PFSK-1 (cell line): ENCODE measurements around the gene ST3GAL2.

Experiments used
- FOXP2 ChIP-seq: optimal IDR thresholded peaks from 2 replicates; pipeline ENCODE3; 2011; ENCODE audit warnings: borderline replicate concordance, control low read depth, inconsistent platforms; ENCODE audit not compliant: insufficient read depth; ENCODE audit errors: extremely low read length, extremely low read depth
- POLR2AphosphoS5 ChIP-seq: IDR thresholded peaks from 2 replicates; pipeline ENCODE4 v1.6.1; 2012; ENCODE audit warnings: low read depth, mild to moderate bottlenecking, control low read depth, low read length, moderate library complexity
- REST ChIP-seq, 2 experiments: IDR thresholded peaks; 2 replicates each; pipeline versions ENCODE4 v1.6.1 to v1.8.0; 2011 to 2012; ENCODE audit warnings: low read depth in 2 of 2, low read length in 2 of 2, control low read depth in 1 of 2, inconsistent platforms in 1 of 2, mild to moderate bottlenecking in 1 of 2, moderate library complexity in 1 of 2; ENCODE audit not compliant: insufficient read depth in 1 of 2
- SIN3A ChIP-seq: IDR thresholded peaks from 2 replicates; pipeline ENCODE4 v1.6.1; 2012; ENCODE audit warnings: mild to moderate bottlenecking, low read length, moderate library complexity, borderline replicate concordance; ENCODE audit not compliant: insufficient read depth
- TAF1 ChIP-seq: IDR thresholded peaks from 2 replicates; pipeline ENCODE4 v1.6.1; 2012; ENCODE audit warnings: low read length, control low read depth, borderline replicate concordance; ENCODE audit not compliant: insufficient read depth

ST3GAL2 gene

DNA sequence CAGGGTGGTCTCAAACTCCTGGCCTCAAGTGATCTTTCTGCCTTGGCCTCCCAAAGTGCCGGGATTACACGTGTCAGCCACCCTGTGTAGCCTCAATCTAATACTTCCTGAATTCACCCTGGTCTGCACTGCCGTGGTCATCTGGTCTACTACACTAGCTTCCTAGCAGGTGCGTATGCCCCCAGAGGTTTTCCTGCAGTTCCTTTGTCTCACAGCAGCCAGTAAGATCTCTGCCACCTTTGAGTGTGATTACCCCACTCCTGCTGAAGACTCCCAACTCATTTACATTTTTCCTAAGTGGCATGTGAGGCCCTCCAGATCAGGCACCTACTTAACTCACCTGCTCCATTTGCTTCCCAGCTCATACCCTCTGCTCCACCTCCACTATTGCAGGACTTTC lies 97.3 kb downstream of the ST3GAL2 start:
- TF ChIP-seq POLR2AphosphoS5 (no peak), REST (IDR thresholded peaks at IDR 0.05; ENCODE audit: insufficient read depth in 1 of 2, low read depth in 2 of 2, low read length in 2 of 2) (no peak), TAF1 (no peak), FOXP2 (no peak), SIN3A (no peak)

DNA sequence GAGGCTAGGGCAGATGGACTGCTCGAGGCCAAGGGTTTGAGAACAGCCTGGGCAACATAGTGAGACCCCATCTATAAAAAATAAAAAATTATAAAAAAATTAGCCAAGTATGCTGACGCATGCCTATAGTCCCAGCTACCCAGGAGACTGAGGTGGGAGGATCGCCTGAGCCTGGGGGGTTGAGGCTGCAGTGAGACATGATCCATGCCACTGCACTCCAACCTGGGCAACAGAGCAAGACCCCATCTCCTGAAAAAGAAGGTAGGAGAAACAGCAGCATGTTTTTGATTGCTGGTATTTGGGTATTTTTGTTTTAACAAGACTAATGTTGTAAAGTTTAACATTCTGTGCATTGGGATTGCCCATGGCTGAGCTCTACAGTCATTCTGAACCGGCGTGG lies 101.1 kb downstream of the ST3GAL2 start:
- TF ChIP-seq POLR2AphosphoS5 = no peak
- no peak for TF ChIP-seq TAF1

DNA sequence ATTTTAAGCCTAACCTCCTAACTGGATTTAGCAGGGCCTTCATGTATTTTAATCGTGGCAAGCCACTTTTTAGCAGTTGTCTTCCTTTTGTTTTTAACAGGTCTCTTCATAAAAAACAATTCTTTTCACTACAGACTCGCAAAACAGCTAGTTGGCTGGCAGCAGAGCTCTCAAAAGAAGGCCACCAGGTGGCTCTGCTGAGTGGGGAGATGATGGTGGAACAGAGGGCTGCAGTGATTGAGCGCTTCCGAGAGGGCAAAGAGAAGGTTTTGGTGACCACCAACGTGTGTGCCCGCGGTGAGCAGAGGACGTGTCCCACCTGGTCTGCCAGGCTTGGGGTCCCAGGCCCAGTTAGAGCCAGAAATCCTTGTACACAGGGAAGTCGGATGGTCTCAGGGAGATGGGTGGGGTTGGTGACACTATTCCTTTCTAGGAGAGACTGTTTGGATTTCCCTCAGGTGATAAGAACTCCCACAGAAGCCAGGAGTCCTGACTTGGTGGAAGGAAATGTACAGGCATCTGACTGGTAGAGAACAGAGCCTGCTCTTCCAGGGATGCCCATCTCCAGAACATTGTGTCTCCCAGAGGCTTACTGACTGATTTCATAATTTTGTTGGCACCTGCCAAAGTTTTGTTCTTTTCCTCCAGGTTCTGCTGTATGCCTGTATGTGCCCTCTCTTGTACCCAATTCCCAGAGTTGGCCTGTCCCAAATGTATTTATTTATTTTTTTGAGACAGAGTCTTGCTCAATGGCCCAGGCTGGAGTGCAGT lies 107.1 kb downstream of the ST3GAL2 start:
- TF ChIP-seq POLR2AphosphoS5 (no peak), REST (IDR thresholded peaks at IDR 0.05; ENCODE audit: insufficient read depth in 1 of 2, low read depth in 2 of 2, low read length in 2 of 2) (no peak), FOXP2 (no peak), TAF1 (no peak), SIN3A (no peak)

- no peak for TF ChIP-seq POLR2AphosphoS5
- TF ChIP-seq SIN3A = no peak
- TF ChIP-seq TAF1 = no peak
- TF ChIP-seq FOXP2 = no peak
- TF ChIP-seq REST (IDR thresholded peaks at IDR 0.05; ENCODE audit: insufficient read depth in 1 of 2, low read depth in 2 of 2, low read length in 2 of 2) = no peak
Measured at GRCh38 chr16:70331091-70331490, 107.8 kb downstream of the ST3GAL2 start.
